ENCODE results near the gene TSPAN19. TPM values are rescaled to one million over a fixed set of nuclear protein-coding genes. Genes with fewer than 3 reads are reported as not detected.

Gene TSPAN19
- total RNA-seq: not detected in 2 replicates

GRCh38 chr12:85036234-85036707 is at the start of gene TSPAN19, which contains the start of gene LRRIQ1:
Gene TSPAN19, minus strand, starts transcription at chr12:85036277. Its CDS starts 6,331 bp downstream, at chr12:85029946.
Gene LRRIQ1, plus strand, starts transcription at chr12:85036351. Its CDS starts 1,826 bp downstream, at chr12:85038177.
- intact Hi-C loops (cut with micrococcal nuclease): no loop called here
- Mint-ChIP-seq H3K27ac (peak within 1 kb of the TSS; percentile 40), H3K36me3 (ENCODE audit: low read depth) (no peaks in the 10 kb centered on the region), H3K4me3 (peak within 1 kb of the TSS; percentile 73), H3K9me3 (no peaks in the 10 kb centered on the region), H3K4me1 (ENCODE audit: low read depth) (peaks cover 6% of the 10 kb centered on the region), H3K27me3 (ENCODE audit: insufficient read depth) (peaks cover 3% of the 10 kb centered on the region)
- peak; percentile 22 for DNase-seq (ENCODE audit: low spot score)

GRCh38 chr12:85085066-85085465 is 49.0 kb upstream of the TSPAN19 start:
- Mint-ChIP-seq H3K9me3 (no peaks in the 10 kb centered on the region), H3K36me3 (ENCODE audit: low read depth) (no peaks in the 10 kb centered on the region), H3K4me3 (no peak overlapping the region)

GRCh38 chr12:85076688-85077430 is 40.8 kb upstream of the TSPAN19 start:
- no peaks in the 10 kb centered on the region for H3K9me3 Mint-ChIP-seq
- no peak overlapping the region for H3K4me3 Mint-ChIP-seq
- no peaks in the 10 kb centered on the region for H3K4me1 Mint-ChIP-seq (ENCODE audit: low read depth)
- no peaks in the 10 kb centered on the region for H3K36me3 Mint-ChIP-seq (ENCODE audit: low read depth)
- no peak overlapping the region for H3K27ac Mint-ChIP-seq
- no peak for DNase-seq (ENCODE audit: low spot score)
- no peaks in the 10 kb centered on the region for H3K27me3 Mint-ChIP-seq (ENCODE audit: insufficient read depth)
- intact Hi-C loops (cut with micrococcal nuclease): loop anchor here (2.0 to 5.0 kb wide), 2 partner anchors 370 to 844 kb away; no protein-coding TSS in a partner anchor

More at GRCh38 chr12:85085066-85085465, 49.0 kb upstream of the TSPAN19 start:
- Mint-ChIP-seq H3K27me3 (ENCODE audit: insufficient read depth) (no peaks in the 10 kb centered on the region), H3K27ac (no peak overlapping the region), H3K4me1 (ENCODE audit: low read depth) (no peaks in the 10 kb centered on the region)
- no peak for DNase-seq (ENCODE audit: low spot score)
- intact Hi-C loops (cut with micrococcal nuclease): no loop called here

- Mint-ChIP-seq H3K27me3 (ENCODE audit: insufficient read depth) (no peaks in the 10 kb centered on the region), H3K4me1 (ENCODE audit: low read depth) (no peaks in the 10 kb centered on the region), H3K4me3 (no peak overlapping the region), H3K27ac (no peak overlapping the region), H3K9me3 (no peaks in the 10 kb centered on the region), H3K36me3 (ENCODE audit: low read depth) (no peaks in the 10 kb centered on the region)
- intact Hi-C loops (cut with micrococcal nuclease): no loop called here
- DNase-seq (ENCODE audit: low spot score): no peak
Measured at GRCh38 chr12:85072826-85073225, 36.7 kb upstream of the TSPAN19 start.

GRCh38 chr12:85065837-85066482 is 29.9 kb upstream of the TSPAN19 start:
- DNase-seq (ENCODE audit: low spot score): no peak
- no peaks in the 10 kb centered on the region for H3K36me3 Mint-ChIP-seq (ENCODE audit: low read depth)
- no peaks in the 10 kb centered on the region for H3K4me1 Mint-ChIP-seq (ENCODE audit: low read depth)
- intact Hi-C loops (cut with micrococcal nuclease): no loop called here
- no peak overlapping the region for H3K27ac Mint-ChIP-seq
- no peaks in the 10 kb centered on the region for H3K27me3 Mint-ChIP-seq (ENCODE audit: insufficient read depth)
- H3K4me3 Mint-ChIP-seq: no peak overlapping the region
- H3K9me3 Mint-ChIP-seq: no peaks in the 10 kb centered on the region

GRCh38 chr12:85060916-85061315 is 24.8 kb upstream of the TSPAN19 start:
- no peak overlapping the region for H3K27ac Mint-ChIP-seq
- no peaks in the 10 kb centered on the region for H3K27me3 Mint-ChIP-seq (ENCODE audit: insufficient read depth)
- H3K36me3 Mint-ChIP-seq (ENCODE audit: low read depth): no peaks in the 10 kb centered on the region
- no peaks in the 10 kb centered on the region for H3K4me1 Mint-ChIP-seq (ENCODE audit: low read depth)
- DNase-seq (ENCODE audit: low spot score): no peak
- H3K4me3 Mint-ChIP-seq: no peak overlapping the region
- intact Hi-C loops (cut with micrococcal nuclease): no loop called here
- H3K9me3 Mint-ChIP-seq: no peaks in the 10 kb centered on the region

GRCh38 chr12:85059594-85059993 is 23.5 kb upstream of the TSPAN19 start:
- H3K36me3 Mint-ChIP-seq (ENCODE audit: low read depth): no peaks in the 10 kb centered on the region
- intact Hi-C loops (cut with micrococcal nuclease): no loop called here
- H3K27ac Mint-ChIP-seq: no peak overlapping the region
- no peak for DNase-seq (ENCODE audit: low spot score)
- no peaks in the 10 kb centered on the region for H3K27me3 Mint-ChIP-seq (ENCODE audit: insufficient read depth)
- H3K4me3 Mint-ChIP-seq: no peak overlapping the region
- H3K4me1 Mint-ChIP-seq (ENCODE audit: low read depth): no peaks in the 10 kb centered on the region
- no peaks in the 10 kb centered on the region for H3K9me3 Mint-ChIP-seq

- Mint-ChIP-seq H3K4me3 (no peak overlapping the region), H3K27me3 (ENCODE audit: insufficient read depth) (no peaks in the 10 kb centered on the region), H3K9me3 (no peaks in the 10 kb centered on the region), H3K27ac (no peak overlapping the region), H3K4me1 (ENCODE audit: low read depth) (no peaks in the 10 kb centered on the region), H3K36me3 (ENCODE audit: low read depth) (no peaks in the 10 kb centered on the region)
- no peak for DNase-seq (ENCODE audit: low spot score)
- intact Hi-C loops (cut with micrococcal nuclease): no loop called here
Measured at GRCh38 chr12:85058339-85058738, 22.3 kb upstream of the TSPAN19 start.

GRCh38 chr12:85057370-85057963 is 21.4 kb upstream of the TSPAN19 start:
- Mint-ChIP-seq H3K27me3 (ENCODE audit: insufficient read depth) (no peaks in the 10 kb centered on the region), H3K27ac (no peak overlapping the region), H3K4me1 (ENCODE audit: low read depth) (no peaks in the 10 kb centered on the region), H3K36me3 (ENCODE audit: low read depth) (no peaks in the 10 kb centered on the region), H3K9me3 (no peaks in the 10 kb centered on the region), H3K4me3 (no peak overlapping the region)
- intact Hi-C loops (cut with micrococcal nuclease): loop anchor here (1.0 kb wide), 1 partner anchor 183 kb away; no protein-coding TSS in a partner anchor
- no peak for DNase-seq (ENCODE audit: low spot score)

GRCh38 chr12:85043829-85044228 is 7.8 kb upstream of the TSPAN19 start:
- H3K4me1 Mint-ChIP-seq (ENCODE audit: low read depth): no peaks in the 10 kb centered on the region
- intact Hi-C loops (cut with micrococcal nuclease): no loop called here
- H3K27me3 Mint-ChIP-seq (ENCODE audit: insufficient read depth): no peaks in the 10 kb centered on the region
- H3K36me3 Mint-ChIP-seq (ENCODE audit: low read depth): no peaks in the 10 kb centered on the region
- H3K27ac Mint-ChIP-seq: no peak overlapping the region
- no peaks in the 10 kb centered on the region for H3K9me3 Mint-ChIP-seq
- DNase-seq (ENCODE audit: low spot score): no peak
- H3K4me3 Mint-ChIP-seq: no peak overlapping the region

GRCh38 chr12:85041395-85041794 is 5.3 kb upstream of the TSPAN19 start:
- DNase-seq (ENCODE audit: low spot score): no peak
- intact Hi-C loops (cut with micrococcal nuclease): no loop called here
- no peaks in the 10 kb centered on the region for H3K36me3 Mint-ChIP-seq (ENCODE audit: low read depth)
- H3K4me3 Mint-ChIP-seq: no peak overlapping the region
- no peak overlapping the region for H3K27ac Mint-ChIP-seq
- H3K4me1 Mint-ChIP-seq (ENCODE audit: low read depth): no peaks in the 10 kb centered on the region
- H3K27me3 Mint-ChIP-seq (ENCODE audit: insufficient read depth): peaks cover 3% of the 10 kb centered on the region
- no peaks in the 10 kb centered on the region for H3K9me3 Mint-ChIP-seq

- Mint-ChIP-seq H3K9me3 (no peaks in the 10 kb centered on the region), H3K4me3 (peak overlapping the region; percentile 73), H3K4me1 (ENCODE audit: low read depth) (peaks cover 6% of the 10 kb centered on the region), H3K27me3 (ENCODE audit: insufficient read depth) (peaks cover 3% of the 10 kb centered on the region), H3K27ac (no peak overlapping the region), H3K36me3 (ENCODE audit: low read depth) (no peaks in the 10 kb centered on the region)
- intact Hi-C loops (cut with micrococcal nuclease): no loop called here
- no peak for DNase-seq (ENCODE audit: low spot score)
Measured at GRCh38 chr12:85036733-85037132, 656 bp upstream of the TSPAN19 start.

GRCh38 chr12:85029456-85029855 is 6.6 kb downstream of the TSPAN19 start:
- Mint-ChIP-seq H3K27ac (no peak overlapping the region), H3K4me1 (ENCODE audit: low read depth) (no peaks in the 10 kb centered on the region), H3K4me3 (no peak overlapping the region), H3K9me3 (no peaks in the 10 kb centered on the region), H3K36me3 (ENCODE audit: low read depth) (no peaks in the 10 kb centered on the region), H3K27me3 (ENCODE audit: insufficient read depth) (peaks cover 1% of the 10 kb centered on the region)
- intact Hi-C loops (cut with micrococcal nuclease): loop anchor here (1.0 kb wide), 1 partner anchor 155 kb away; no protein-coding TSS in a partner anchor
- no peak for DNase-seq (ENCODE audit: low spot score)

Data from activated T-helper 1 cell treated with anti-CD3 and anti-CD28 coated beads, Interleukin-12 subunit alpha, Interleukin-12 subunit beta, Interleukin-2, Interleukin-4 antibody, amounts not matched to agents 30 ng/mL and 10 ng/mL and 1 ng/mL, durations not matched to agents 14 hours and 24 hours and 36 hours (primary cell).